GM18951 (cell line): ENCODE measurements around the gene GDPD2.
"Not testable (repeated sequence)": the region's sequence is repeated elsewhere in the genome, so short reads cannot be mapped to it uniquely, and the experiment has no call there.

Source experiments
- POLR2A ChIP-seq: IDR thresholded peaks from 4 replicates; pipeline ENCODE4 v1.6.1; 2011; ENCODE audit warnings: mild to moderate bottlenecking; ENCODE audit not compliant: insufficient read length, insufficient read depth; ENCODE audit errors: extremely low read depth
- in situ Hi-C: fragments of 300-500 bp; cut with MboI; formaldehyde crosslinking; loops from one replicate; pipeline ENCODE4 v1.12.0; 2022; ENCODE audit warnings: low sequenced_read_pairs, mixed read lengths, inconsistent platforms; ENCODE audit not compliant: unreplicated experiment

Gene GDPD2

GRCh38 chrX:70422851-70423341, at the start of gene GDPD2:
Gene GDPD2 (plus strand): TSS chrX:70423314. CDS start chrX:70424985, 1,671 bp downstream.
- TF ChIP-seq POLR2A: no peak
- in situ Hi-C loops: no loop called here

DNA sequence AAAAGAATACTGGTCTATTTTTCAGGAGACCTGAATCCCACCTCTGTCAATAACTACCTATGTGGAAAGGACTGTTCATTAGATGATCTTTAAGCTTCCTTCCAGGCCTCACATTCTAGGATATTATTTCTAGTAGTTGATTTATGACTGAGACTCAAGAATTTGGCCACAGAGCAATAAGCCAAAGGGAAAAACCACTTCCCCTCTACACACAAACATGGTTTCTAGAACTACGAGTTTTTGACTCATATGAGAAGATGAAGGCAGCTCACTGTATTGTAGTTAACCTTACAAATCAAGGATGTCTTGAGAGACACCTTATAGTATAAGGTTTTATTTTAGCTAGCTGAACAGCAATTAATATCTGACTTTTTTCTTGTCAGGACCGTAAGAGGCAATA, 36.9 kb upstream of the GDPD2 start:
- in situ Hi-C loops: no loop called here
- TF ChIP-seq POLR2A: no peak

GRCh38 chrX:70398899-70399298, 24.2 kb upstream of the GDPD2 start:
- in situ Hi-C loops: no loop called here
- no peak for TF ChIP-seq POLR2A

- in situ Hi-C loops: not testable (repeated sequence)
Observed at GRCh38 chrX:70400181-70400580, 22.9 kb upstream of the GDPD2 start.

GRCh38 chrX:70402721-70403120, 20.4 kb upstream of the GDPD2 start:
- no peak for TF ChIP-seq POLR2A
- in situ Hi-C loops: no loop called here

DNA sequence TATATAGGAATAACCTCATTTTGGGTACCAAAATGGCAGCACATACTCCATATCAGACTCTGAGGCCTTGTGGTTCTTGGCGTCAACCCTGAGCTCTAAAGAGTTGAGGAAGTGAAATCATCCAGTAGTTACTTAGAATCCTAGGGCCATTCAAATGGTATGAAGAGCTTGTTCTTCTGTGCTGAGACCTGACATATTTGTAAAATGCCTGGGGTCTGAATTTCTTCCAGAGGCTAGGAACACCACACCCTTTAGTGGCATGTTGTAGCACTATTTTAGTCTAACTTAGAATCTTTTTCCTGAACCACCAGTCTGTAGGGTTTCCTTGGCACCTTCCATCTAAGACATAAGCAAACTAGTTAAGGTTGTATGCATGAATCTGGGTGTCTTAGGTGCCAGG, 18.1 kb upstream of the GDPD2 start:
- no peak for TF ChIP-seq POLR2A
- in situ Hi-C loops: no loop called here

DNA sequence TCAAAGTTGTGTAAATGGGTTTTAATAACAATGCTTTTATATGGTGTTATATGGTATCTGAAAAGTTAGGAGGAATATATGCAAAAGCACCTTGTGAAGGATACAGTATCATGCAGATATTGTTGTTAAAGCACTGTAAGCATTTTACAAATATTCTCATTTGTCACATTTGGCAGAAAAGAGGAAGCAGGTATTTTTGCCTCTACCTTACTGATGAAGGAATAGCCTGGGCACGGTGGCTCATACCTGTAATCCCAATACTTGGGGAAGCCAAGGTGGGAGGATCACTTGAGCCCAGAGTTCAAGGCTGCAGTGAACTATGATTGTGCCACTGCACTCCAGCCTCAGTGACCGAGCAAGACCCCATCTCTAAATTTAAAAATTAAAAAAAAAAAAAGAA, 12.2 kb upstream of the GDPD2 start:
- in situ Hi-C loops: no loop called here
- TF ChIP-seq POLR2A: no peak

- in situ Hi-C loops: no loop called here
- no peak for TF ChIP-seq POLR2A
Observed at GRCh38 chrX:70411475-70411874, 11.6 kb upstream of the GDPD2 start.

- TF ChIP-seq POLR2A: no peak
- in situ Hi-C loops: no loop called here
Observed at GRCh38 chrX:70421618-70422017, 1.5 kb upstream of the GDPD2 start.

DNA sequence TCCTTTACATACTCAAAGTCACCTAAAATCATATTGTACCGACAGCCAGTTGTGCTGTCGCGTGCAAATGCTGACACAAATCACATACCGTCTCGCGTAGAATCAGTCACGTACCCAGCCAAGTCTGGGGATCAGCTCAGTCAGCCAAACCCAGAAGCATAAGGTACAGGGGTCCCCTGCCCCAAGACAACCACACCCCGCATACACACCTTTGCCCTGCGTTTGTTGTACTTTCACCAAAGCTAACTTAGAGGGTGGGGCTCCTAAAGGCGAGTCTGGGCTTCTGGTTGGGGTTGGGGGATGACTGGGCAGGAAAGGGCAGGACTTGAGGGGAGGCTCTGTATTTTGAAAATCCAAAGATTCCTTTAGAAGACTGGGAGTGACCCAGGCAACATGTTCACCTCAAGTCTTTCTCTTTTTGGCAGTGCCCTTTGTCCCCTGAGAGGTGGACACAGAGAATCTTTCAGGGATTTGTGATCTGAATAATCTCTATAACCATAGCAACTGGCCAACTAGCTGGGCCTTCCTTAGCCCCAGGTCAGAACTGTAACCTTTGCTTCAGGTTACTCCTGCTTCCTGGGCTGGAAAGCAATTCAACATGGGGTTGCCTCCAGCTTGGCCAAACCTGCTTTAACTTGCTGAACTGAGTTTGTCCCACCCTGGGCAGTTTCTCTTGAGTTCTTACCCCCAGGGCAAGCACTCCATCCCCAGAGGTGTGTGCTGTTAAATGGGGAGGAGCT, 992 bp downstream of the GDPD2 start:
- in situ Hi-C loops: no loop called here
- no peak for TF ChIP-seq POLR2A

DNA sequence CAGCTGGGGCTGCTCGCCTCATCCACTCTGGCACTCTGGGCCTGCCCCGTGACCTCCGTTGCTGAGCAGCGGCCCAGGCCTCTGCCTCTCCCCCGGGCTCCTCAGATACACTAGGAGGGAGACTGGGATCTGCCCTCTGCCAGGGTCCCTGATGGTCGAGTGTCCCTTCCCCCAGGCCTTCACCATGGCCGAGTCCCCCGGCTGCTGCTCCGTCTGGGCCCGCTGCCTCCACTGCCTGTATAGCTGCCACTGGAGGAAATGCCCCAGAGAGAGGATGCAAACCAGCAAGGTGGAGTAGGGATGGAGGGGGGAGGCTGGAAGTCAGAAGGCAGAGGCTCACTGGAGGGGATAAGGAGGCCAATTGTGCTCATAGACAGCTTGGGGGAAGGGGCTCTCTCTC, 1.7 kb downstream of the GDPD2 start:
- no peak for TF ChIP-seq POLR2A
- in situ Hi-C loops: no loop called here

GRCh38 chrX:70426286-70427278, 3.5 kb downstream of the GDPD2 start:
- TF ChIP-seq POLR2A: no peak
- in situ Hi-C loops: no loop called here

DNA sequence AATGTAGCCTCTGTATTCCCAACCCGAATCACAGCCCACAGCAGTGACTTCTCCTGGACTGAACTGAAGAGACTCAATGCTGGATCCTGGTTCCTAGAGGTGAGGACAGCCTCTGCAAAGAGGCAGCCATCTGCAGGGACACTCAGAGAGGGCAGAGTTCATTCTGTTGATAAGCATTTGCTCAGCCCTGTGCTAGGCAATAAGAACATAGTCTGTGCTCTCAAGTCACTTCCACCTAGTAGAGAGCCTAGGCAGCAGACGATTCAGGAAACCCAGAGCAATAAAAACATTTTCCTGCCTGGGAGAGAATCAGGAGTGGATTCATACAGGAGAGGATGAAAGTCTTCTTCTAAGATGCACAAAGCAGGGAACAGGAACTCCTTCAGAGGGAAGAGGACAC, 4.3 kb downstream of the GDPD2 start:
- no peak for TF ChIP-seq POLR2A
- in situ Hi-C loops: no loop called here
